ENCODE results near the gene DPY19L1.

DNA sequence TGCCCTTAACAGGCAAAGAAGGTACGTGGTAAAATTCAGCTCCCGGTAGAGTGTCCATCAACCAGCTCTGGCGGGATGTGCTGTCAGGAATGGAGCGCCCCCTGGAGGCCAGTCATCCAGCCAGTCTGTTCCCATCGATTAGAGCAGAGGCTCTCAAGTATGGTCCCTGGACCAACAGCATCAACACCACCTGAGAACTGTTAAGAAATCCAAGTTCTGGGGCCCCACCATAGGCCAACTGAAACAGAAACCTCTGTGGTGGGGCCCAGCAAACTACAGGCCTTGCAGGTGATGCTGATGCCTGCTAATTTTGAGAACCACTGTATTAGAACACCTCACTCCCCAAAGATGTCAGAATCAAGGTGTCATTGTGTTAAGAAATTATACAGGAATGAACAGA lies 109.2 kb downstream of the DPY19L1 start:
- TF ChIP-seq, protein P1, sequence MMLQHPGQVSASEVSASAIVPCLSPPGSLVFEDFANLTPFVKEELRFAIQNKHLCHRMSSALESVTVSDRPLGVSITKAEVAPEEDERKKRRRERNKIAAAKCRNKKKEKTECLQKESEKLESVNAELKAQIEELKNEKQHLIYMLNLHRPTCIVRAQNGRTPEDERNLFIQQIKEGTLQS (CRISPR knock-in tag; conservative IDR thresholded peaks at IDR 0.05), result no peak
- TF ChIP-seq, protein P2, sequence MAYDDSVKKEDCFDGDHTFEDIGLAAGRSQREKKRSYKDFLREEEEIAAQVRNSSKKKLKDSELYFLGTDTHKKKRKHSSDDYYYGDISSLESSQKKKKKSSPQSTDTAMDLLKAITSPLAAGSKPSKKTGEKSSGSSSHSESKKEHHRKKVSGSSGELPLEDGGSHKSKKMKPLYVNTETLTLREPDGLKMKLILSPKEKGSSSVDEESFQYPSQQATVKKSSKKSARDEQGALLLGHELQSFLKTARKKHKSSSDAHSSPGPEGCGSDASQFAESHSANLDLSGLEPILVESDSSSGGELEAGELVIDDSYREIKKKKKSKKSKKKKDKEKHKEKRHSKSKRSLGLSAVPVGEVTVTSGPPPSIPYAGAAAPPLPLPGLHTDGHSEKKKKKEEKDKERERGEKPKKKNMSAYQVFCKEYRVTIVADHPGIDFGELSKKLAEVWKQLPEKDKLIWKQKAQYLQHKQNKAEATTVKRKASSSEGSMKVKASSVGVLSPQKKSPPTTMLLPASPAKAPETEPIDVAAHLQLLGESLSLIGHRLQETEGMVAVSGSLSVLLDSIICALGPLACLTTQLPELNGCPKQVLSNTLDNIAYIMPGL (CRISPR knock-in tag; IDR thresholded peaks at IDR 0.05), result no peak
- TF ChIP-seq MYBL2 (CRISPR knock-in tag; IDR thresholded peaks at IDR 0.05), result no peak
- TF ChIP-seq, protein P3, sequence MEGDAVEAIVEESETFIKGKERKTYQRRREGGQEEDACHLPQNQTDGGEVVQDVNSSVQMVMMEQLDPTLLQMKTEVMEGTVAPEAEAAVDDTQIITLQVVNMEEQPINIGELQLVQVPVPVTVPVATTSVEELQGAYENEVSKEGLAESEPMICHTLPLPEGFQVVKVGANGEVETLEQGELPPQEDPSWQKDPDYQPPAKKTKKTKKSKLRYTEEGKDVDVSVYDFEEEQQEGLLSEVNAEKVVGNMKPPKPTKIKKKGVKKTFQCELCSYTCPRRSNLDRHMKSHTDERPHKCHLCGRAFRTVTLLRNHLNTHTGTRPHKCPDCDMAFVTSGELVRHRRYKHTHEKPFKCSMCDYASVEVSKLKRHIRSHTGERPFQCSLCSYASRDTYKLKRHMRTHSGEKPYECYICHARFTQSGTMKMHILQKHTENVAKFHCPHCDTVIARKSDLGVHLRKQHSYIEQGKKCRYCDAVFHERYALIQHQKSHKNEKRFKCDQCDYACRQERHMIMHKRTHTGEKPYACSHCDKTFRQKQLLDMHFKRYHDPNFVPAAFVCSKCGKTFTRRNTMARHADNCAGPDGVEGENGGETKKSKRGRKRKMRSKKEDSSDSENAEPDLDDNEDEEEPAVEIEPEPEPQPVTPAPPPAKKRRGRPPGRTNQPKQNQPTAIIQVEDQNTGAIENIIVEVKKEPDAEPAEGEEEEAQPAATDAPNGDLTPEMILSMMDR (IDR thresholded peaks at IDR 0.05), result peak; percentile 93
- TF ChIP-seq SP1 (CRISPR knock-in tag; conservative IDR thresholded peaks at IDR 0.05), result no peak
- no peak for TF ChIP-seq TCF7 (CRISPR knock-in tag; IDR thresholded peaks at IDR 0.05; ENCODE audit: low read depth)
- no peak for TF ChIP-seq JUN (CRISPR knock-in tag; IDR thresholded peaks at IDR 0.05)
- no peak for TF ChIP-seq ESRRA (CRISPR knock-in tag; IDR thresholded peaks at IDR 0.05; ENCODE audit: borderline replicate concordance)
- no peak for TF ChIP-seq NR2C2 (CRISPR knock-in tag; IDR thresholded peaks at IDR 0.05)
- TF ChIP-seq, protein P4, sequence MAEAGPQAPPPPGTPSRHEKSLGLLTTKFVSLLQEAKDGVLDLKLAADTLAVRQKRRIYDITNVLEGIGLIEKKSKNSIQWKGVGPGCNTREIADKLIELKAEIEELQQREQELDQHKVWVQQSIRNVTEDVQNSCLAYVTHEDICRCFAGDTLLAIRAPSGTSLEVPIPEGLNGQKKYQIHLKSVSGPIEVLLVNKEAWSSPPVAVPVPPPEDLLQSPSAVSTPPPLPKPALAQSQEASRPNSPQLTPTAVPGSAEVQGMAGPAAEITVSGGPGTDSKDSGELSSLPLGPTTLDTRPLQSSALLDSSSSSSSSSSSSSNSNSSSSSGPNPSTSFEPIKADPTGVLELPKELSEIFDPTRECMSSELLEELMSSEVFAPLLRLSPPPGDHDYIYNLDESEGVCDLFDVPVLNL (CRISPR knock-in tag; IDR thresholded peaks at IDR 0.05; ENCODE audit: borderline replicate concordance, low read depth), result no peak
- TF ChIP-seq, protein P5, sequence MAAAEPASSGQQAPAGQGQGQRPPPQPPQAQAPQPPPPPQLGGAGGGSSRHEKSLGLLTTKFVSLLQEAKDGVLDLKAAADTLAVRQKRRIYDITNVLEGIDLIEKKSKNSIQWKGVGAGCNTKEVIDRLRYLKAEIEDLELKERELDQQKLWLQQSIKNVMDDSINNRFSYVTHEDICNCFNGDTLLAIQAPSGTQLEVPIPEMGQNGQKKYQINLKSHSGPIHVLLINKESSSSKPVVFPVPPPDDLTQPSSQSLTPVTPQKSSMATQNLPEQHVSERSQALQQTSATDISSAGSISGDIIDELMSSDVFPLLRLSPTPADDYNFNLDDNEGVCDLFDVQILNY (CRISPR knock-in tag; IDR thresholded peaks at IDR 0.05), result no peak
- TF ChIP-seq ZNF396 (CRISPR knock-in tag; IDR thresholded peaks at IDR 0.05; ENCODE audit: borderline replicate concordance), result no peak
